PC-9 (cell line): ENCODE data around the gene ENHO. TPM values are rescaled to one million over a fixed set of nuclear protein-coding genes. Genes with fewer than 3 reads are reported as not detected.

Experiments
- BruUV-seq: library from RNA; stranded (reverse); fragments of 400-500 nt; replicated peaks from 2 replicates; lab custom pipeline; 2021; lab: Mats Ljungman, UMichigan
- CTCF ChIA-PET: fragments of 300-600 bp; sonication (Branson Sonifier 250); formaldehyde crosslinking; loops from one replicate; lab custom pipeline; 2022; ENCODE audit warnings: antibody characterized with exemption; lab: Charles Lee
- POLR2A ChIA-PET: fragments of 300-600 bp; sonication (Branson Sonifier 250); formaldehyde crosslinking; loops from one replicate; lab custom pipeline; 2022; ENCODE audit warnings: antibody characterized with exemption; ENCODE audit not compliant: unreplicated experiment; lab: Charles Lee
- DNase-seq, 2 experiments: peaks; one replicate each; pipeline versions ENCODE4 v3.0.0 to v3.0.0-alpha.2; 2015 to 2022; ENCODE audit warnings: mixed read lengths in 1 of 2
- H2AFZ ChIP-seq: fragments of 200-600 bp; sonication (generic); 2 replicates; pipeline ENCODE4 v1.8.1; 2017; ENCODE audit warnings: antibody characterized with exemption
- H3F3A ChIP-seq: fragments of 200-600 bp; sonication (generic); 2 replicates; pipeline ENCODE4 v1.8.1; 2017; ENCODE audit warnings: antibody characterized with exemption, mild to moderate bottlenecking, low read depth; ENCODE audit not compliant: insufficient read depth
- H3K27ac ChIP-seq: fragments of 200-600 bp; sonication (generic); 2 replicates; pipeline ENCODE4 v1.6.1; 2016; ENCODE audit warnings: mixed run types
- H3K27me3 ChIP-seq: fragments of 200-600 bp; sonication (generic); 2 replicates; pipeline ENCODE4 v1.6.1; 2016; ENCODE audit warnings: low read depth, mixed run types; ENCODE audit not compliant: insufficient read depth
- H3K36me3 ChIP-seq: fragments of 200-600 bp; sonication (generic); 2 replicates; pipeline ENCODE4 v1.6.1; 2016; ENCODE audit warnings: low read depth, mixed run types
- H3K4me1 ChIP-seq: fragments of 200-600 bp; sonication (generic); replicated peaks from 2 replicates; pipeline ENCODE4 v1.6.1; 2016; ENCODE audit warnings: mixed run types; ENCODE audit not compliant: insufficient read depth
- H3K4me2 ChIP-seq: fragments of 200-600 bp; sonication (generic); 2 replicates; pipeline ENCODE4 v1.6.1; 2017; ENCODE audit warnings: mixed run types
- H3K4me3 ChIP-seq: fragments of 200-600 bp; sonication (generic); 2 replicates; pipeline ENCODE4 v1.6.1; 2016; ENCODE audit warnings: mixed run types
- H3K79me2 ChIP-seq: fragments of 200-600 bp; sonication (generic); 2 replicates; pipeline ENCODE4 v1.6.1; 2017; ENCODE audit warnings: low read depth, mixed run types
- H3K9me2 ChIP-seq: fragments of 200-600 bp; sonication (generic); 2 replicates; pipeline ENCODE4 v1.8.1; 2017; ENCODE audit warnings: mild to moderate bottlenecking; ENCODE audit not compliant: insufficient read depth
- H3K9me3 ChIP-seq: fragments of 200-600 bp; sonication (generic); 2 replicates; pipeline ENCODE4 v1.8.1; 2016; ENCODE audit warnings: low read depth; ENCODE audit not compliant: insufficient read depth
- H4K20me1 ChIP-seq: fragments of 200-600 bp; sonication (generic); 2 replicates; pipeline ENCODE4 v1.8.1; 2017; ENCODE audit not compliant: insufficient read depth
- CTCF ChIP-seq: fragments of 200-600 bp; sonication (generic); conservative IDR thresholded peaks from 2 replicates; pipeline ENCODE4 v1.6.1; 2017; ENCODE audit warnings: mixed run types, antibody characterized with exemption, mild to moderate bottlenecking, moderate library complexity
- EZH2 ChIP-seq: fragments of 200-600 bp; sonication (generic); IDR thresholded peaks from 2 replicates; pipeline ENCODE4 v1.8.0; 2017; ENCODE audit warnings: antibody characterized with exemption, low read depth
- intact Hi-C: fragments of 100-400 bp; cut with micrococcal nuclease; formaldehyde crosslinking; loops from one replicate; pipeline ENCODE4 v1.10.0; 2022; ENCODE audit not compliant: unreplicated experiment
- total RNA-seq: library from RNA; stranded (reverse); gene quantifications from 2 replicates; pipeline ENCODE4 v1.2.3, GENCODE V29; 2021

Gene ENHO
- total RNA-seq, 1 experiment from 2014 or later: not detected

DNA sequence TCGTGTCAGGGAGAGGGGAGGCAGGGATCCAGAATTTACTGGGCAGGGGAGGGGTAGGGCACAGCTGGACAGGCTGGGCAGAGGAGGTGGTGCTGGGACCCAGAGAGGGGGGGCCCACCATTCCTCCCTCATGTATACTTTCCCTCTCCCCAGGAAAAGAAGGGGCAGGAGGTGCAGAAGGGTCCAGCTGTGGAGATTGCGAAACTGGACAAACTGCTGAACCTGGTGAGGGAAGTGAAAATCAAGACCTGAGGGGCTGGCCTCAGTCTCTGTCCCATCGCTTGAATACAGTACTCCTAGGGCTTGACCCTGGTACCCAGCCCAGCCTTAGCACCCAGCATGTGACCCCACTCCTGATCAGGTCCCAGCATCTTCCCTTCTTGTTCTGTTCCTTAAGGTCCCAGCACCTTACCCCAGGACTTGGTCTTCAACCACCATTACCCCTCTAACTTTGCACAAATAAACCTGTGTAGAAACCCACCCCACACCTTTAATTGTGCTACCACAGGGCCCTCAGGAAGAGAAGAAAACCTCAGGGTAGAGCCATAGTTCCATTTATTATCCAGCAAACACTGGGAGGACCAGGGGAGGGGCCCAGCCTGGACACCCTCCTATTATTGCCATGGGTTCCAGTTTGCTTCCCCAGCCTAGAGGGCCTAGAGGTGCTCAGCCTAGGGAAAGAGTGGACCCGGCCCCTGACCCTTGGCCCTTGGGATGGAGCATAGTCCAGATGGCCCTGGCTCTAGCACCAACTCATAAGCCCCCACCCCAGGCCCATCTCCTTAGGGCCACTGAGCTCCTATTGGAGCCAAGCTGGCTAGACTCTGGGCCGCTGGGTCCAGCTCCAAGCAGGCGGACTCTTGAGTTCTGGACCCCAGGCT lies 2.0 kb downstream of the ENHO start:
- BruUV-seq: no TSS peak
- ChIA-PET CTCF (no interaction called here), POLR2A (no interaction called here)
- Histone ChIP-seq H3K4me1 (no peaks in the 10 kb centered on the region), H3K9me3 (no peaks in the 10 kb centered on the region), H3K4me3 (no peak overlapping the region), H3K27ac (no peak overlapping the region), H3K9me2 (no peaks in the 10 kb centered on the region), H3K27me3 (peaks cover 17% of the 10 kb centered on the region; the same call in 1 of the 2 replicates), H4K20me1 (no peaks in the 10 kb centered on the region), H3K36me3 (no peaks in the 10 kb centered on the region), H3F3A (no peaks in the 10 kb centered on the region), H3K4me2 (no peak overlapping the region), H3K79me2 (no peaks in the 10 kb centered on the region), H2AFZ (no peak overlapping the region)
- DNase-seq: no peak
- TF ChIP-seq CTCF: no peak
- TF ChIP-seq EZH2: no peak
- intact Hi-C loops: no loop called here

DNA sequence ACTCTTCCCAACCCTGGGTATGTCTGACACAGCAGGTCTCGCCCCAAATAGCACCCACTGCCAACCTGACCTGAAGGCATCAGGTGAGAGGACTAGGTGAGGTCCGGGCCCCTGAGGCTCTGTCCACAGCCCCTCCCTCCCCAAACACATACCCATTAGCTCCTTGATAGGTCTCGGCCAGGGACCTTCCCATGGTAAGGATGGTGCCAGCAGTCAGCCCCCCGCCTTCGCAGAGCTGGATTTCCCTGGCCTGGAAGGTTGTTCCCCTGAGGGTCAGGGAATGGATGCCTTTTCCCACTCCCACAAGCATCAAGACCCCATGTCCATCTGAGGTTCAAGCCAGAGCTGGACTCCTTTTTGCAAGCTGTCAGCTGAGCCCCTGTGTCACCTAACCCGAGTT lies 2.7 kb downstream of the ENHO start:
- no TSS peak for BruUV-seq
- peaks cover 15% of the 10 kb centered on the region; the same call in 1 of the 2 replicates for H3K27me3 ChIP-seq

DNA sequence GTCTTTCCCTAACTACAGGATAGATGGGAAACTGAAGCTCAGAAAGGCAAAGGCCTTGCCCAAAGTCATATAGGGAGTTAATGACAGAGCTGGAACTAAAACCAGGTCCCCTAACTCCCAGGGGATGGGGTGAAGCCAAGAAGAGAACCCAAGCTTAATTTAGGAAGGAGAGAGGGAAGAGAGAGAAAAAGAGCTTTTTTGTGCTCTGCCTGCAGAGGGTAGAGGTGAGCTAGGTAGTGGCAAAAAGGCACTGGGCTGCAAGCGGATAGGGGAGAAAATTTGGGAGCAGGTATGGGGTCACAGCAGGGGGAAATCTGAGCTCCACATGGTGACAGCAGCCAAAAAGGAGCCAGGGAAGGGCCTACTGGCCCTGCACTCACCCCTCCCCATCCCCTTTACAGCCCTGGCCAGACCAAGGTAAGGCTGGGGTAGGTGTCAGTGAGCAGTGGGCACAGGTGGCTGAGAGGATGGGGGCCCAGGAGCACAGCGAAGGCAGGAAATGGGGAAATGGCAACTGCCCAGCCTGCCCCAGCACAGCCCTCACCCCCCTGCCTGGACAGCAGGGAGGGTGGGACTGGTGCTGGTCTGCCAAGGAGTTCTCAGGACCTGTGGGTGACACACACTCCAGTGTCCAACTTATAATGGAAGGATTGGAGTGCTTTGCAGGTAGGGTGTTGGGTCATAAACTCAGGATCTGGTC lies 3.3 kb downstream of the ENHO start:
- Histone ChIP-seq H3K9me2 (no peaks in the 10 kb centered on the region), H3K4me3 (no peak overlapping the region), H3K27me3 (peaks cover 12% of the 10 kb centered on the region; the same call in 1 of the 2 replicates), H4K20me1 (no peaks in the 10 kb centered on the region), H3K4me1 (no peaks in the 10 kb centered on the region), H3K27ac (no peak overlapping the region), H3K79me2 (no peaks in the 10 kb centered on the region), H2AFZ (no peak overlapping the region), H3F3A (no peaks in the 10 kb centered on the region), H3K9me3 (no peaks in the 10 kb centered on the region), H3K4me2 (no peak overlapping the region), H3K36me3 (no peaks in the 10 kb centered on the region)
- no peak for DNase-seq
- TF ChIP-seq EZH2: no peak
- TF ChIP-seq CTCF: no peak; the same call in 1 of the 2 replicates
- BruUV-seq: no TSS peak
- ChIA-PET CTCF (no interaction called here), POLR2A (no interaction called here)
- intact Hi-C loops: no loop called here

More for the DNA sequence above, 2.7 kb downstream of the ENHO start:
- Histone ChIP-seq H3K36me3 (no peaks in the 10 kb centered on the region), H3K79me2 (no peaks in the 10 kb centered on the region), H3K27ac (no peak overlapping the region), H2AFZ (no peak overlapping the region), H3K4me3 (no peak overlapping the region), H4K20me1 (no peaks in the 10 kb centered on the region), H3K9me2 (no peaks in the 10 kb centered on the region), H3K9me3 (no peaks in the 10 kb centered on the region), H3K4me1 (no peaks in the 10 kb centered on the region), H3F3A (no peaks in the 10 kb centered on the region), H3K4me2 (no peak overlapping the region)
- intact Hi-C loops: no loop called here
- ChIA-PET CTCF (no interaction called here), POLR2A (no interaction called here)
- DNase-seq: no peak
- no peak for TF ChIP-seq EZH2
